AG08396 (cell line): ENCODE data around the gene PDGFA.
"Not testable (repeated sequence)": the region's sequence is repeated elsewhere in the genome, so short reads cannot be mapped to it uniquely, and the experiment has no call there.

Source experiments
- DNase-seq: peaks from one replicate; pipeline ENCODE4 v3.0.0; 2012; ENCODE audit warnings: low spot score, mixed read lengths

PDGFA gene

DNA sequence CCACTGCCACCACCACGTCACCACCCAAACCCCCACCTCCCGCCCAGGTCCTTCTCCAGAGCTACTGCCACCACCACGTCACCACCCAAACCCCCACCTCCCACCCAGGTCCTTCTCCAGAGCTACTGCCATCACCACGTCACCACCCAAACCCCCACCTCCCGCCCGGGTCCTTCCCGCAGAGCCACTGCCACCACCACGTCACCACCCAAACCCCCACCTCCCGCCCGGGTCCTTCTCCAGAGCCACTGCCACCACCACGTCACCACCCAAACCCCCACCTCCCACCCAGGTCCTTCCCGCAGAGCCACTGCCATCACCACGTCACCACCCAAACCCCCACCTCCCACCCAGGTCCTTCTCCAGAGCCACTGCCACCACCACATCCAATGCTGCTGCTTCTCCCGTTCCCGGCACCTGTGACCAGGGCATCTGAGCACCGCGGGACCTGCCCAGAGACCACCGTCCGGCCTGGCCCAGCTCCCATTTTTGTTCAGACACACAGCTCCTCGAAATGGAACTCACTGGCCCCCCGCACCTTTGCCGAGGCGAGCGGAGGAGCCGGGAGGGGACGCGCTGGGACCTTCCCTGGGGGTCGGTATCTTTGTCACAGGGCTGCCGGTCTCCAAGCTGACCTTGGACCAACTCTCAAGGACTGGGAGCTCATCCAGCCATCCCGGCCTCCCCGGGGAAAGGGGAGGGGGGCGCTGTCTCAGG, 32.7 kb upstream of the PDGFA start:
- not testable (repeated sequence) for DNase-seq

DNA sequence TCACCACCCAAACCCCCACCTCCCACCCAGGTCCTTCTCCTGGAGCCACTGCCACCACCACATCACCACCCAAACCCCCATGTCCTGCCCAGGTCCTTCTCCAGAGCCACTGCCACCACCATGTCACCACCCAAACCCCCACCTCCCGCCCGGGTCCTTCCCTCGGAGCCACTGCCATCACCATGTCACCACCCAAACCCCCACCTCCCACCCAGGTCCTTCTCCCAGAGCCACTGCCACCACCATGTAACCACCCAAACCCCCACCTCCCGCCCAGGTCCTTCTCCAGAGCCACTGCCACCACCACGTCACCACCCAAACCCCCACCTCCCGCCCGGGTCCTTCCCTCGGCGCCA, 31.9 kb upstream of the PDGFA start:
- DNase-seq: not testable (repeated sequence)

DNA sequence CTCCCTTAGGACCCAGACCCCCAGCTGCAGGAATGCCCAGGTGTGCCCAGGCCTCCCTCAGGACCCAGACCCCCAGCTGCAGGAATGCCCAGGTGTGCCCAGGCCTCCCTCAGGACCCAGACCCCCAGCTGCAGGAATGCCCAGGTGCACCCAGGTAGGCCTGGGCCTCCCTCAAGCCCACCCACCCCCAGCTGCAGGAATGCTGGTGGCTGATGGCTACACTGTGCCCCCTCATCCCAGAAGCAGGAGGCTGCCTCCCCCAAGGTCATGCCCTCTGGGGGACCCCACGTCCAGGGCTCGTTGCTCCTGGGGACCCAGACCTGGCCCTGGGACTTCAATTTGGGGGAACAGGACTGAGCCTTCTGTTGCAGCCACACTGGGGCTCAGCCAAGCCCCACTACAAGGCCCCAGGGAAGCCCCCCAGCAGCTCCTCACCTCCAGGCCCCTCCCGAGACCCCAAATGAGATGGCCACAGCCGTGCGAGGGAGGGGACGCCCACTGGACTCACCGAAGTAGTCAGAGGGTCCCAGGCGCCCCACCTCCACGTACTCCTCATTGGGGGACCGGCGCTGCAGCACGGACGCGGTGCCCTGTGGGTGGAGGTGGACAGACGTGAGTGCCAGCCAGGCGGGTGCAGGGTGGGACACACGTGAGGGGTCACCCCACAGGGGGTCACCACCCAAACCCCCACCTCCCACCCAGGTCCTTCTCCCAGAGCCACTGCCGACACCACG, 31.4 kb upstream of the PDGFA start:
- no peak for DNase-seq

DNA sequence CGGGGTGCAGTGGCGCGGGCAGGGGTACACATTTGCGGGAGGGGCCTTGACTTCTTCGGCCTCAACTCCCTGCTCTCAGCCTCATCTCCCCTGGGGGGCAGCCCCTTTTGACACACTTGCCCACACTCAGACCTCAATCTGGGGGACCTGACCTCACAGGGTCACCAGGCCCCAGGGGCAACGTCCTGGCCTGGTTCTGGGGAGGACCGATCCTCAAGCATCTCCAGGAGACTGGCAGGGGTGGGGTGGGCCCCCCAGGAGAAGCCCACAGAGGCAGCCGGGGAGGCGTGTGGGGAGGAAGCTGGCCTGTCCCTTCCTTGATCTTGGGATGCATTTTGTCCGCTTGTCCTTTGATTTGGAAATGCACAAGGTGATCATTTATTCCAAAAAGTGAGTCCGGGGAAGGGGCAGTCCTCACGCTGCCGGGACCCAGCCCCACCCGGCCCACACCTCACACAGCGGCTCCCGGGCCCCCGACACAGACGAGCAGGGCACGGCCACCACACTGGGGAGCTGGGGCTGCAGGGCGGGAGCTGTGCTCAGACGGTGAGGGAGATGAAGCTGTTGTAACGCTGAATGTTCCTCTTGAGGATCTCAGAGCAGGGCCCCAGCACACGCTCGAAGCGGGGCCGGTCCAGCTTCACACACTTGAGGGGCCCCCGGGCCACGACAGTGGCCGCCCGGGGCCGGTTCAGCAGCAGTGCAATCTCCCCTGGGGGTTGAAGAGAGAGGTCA, 30.4 kb upstream of the PDGFA start:
- no peak for DNase-seq

DNA sequence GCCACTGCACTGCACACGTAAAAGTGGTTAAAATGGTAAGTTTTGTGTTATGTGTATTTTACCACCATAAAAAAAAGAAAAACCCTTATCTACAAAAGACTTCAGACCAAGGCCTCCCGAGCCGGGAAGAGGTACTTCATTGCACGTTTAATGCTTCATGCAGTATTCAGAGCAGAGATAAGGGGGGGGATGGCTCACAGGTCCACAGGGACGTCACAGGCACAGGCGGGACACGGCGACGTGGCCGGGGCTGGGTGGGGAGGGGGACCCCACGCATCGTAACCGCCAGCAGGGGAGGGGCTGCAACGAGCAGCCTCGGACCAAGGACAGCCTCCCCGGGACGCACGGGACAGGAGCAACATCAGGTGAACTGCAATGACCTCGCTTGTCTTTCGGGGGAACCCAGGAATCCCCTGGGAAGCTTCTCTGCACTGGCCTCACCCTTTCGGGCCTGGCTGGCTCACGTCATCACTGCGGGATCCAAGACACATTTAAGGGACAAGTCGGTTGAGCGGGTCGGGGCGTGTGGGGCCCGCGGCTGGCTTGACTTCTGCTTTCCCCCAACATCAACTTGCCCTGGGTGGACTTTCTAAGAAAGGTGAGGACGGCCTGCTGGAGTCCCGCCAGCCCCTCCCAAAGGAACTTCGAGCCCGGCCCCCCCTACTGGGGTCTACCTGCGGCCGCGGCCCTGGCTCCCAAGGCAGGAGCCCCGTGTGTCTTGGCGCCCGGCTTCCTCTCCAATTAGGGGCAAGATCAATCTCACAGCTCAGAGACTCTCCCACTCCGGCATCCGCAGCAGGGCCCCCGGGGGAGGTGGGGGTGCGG, 29.6 kb upstream of the PDGFA start:
- DNase-seq: no peak

DNA sequence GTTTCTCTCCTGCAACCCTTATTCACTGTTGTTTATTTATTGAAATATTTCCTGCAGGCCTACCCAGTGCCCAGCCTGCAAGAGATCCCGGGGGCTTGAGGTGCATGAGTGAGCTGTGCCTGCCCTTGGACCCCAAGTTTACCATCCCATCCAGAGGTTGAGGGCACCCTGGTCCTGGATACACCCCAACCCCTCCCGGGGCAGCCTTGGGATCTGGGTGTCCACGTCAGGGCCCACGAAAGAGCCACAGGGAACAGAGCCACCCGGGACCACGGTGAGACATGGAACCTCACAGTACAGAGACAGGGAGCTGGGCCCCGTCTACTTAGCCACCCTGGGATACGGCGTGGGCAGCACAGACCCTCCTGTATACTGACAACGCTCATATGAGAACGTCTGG, 28.8 kb upstream of the PDGFA start:
- no peak for DNase-seq

DNA sequence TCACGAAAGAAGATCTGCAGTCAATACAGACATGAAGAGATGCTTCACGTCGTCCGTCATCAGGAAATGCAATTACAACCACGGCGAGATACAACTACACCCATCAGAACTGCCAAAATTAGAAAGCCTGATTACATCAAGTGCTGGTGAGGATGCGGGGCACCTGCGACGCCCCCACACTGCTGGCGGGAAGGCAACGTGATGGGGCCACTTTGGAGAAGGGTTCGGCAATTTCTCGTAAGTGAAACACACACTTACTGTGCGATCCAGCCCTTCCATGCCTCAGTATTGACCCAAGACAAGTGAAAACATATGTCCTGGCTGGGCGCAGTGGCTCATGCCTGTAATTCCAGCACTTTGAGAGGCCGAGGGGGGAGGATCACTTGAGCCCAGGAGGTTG, 25.8 kb upstream of the PDGFA start:
- no peak for DNase-seq

DNA sequence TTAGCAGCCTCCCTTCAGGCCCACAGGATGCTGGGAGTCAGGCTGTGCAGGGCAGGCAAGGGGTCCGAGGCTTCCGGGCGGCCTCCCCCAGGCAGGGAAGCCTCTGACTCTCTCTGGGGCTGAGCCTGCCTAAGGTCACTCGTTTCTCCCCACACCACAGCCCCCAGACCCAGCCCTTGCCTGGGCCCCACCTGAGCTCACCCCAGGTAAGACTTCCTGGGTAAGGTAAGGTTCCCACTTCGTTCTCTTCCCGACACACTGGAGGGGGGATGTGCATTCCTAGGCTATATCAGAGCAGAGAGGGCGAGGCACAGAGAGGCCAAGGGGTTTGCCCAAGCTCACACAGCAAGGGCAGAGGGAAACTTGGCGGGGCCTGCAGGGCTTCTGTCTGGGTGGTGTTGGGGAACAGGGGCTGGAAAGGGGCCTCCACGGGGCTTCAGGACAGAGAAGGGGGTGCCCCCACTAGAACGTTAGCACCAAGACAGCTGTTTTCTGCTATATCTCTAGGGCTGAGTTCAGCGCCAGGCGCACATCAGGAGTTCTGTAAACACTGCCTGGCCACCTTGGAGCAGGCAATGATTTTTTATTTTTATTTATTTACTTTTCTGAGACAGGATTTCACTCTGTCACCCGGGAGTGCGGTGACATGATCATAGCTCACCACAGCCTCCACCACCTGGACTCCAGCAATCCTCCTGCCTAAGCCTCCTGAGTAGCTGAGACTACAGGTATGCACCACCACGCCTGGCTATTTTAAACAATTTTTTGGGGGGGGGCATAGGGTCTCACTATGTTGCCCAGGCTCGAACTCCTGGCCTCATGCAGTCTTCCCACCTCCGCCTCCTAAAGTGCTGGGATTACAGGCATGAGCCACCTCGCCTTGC, 24.9 kb upstream of the PDGFA start:
- no peak for DNase-seq

DNA sequence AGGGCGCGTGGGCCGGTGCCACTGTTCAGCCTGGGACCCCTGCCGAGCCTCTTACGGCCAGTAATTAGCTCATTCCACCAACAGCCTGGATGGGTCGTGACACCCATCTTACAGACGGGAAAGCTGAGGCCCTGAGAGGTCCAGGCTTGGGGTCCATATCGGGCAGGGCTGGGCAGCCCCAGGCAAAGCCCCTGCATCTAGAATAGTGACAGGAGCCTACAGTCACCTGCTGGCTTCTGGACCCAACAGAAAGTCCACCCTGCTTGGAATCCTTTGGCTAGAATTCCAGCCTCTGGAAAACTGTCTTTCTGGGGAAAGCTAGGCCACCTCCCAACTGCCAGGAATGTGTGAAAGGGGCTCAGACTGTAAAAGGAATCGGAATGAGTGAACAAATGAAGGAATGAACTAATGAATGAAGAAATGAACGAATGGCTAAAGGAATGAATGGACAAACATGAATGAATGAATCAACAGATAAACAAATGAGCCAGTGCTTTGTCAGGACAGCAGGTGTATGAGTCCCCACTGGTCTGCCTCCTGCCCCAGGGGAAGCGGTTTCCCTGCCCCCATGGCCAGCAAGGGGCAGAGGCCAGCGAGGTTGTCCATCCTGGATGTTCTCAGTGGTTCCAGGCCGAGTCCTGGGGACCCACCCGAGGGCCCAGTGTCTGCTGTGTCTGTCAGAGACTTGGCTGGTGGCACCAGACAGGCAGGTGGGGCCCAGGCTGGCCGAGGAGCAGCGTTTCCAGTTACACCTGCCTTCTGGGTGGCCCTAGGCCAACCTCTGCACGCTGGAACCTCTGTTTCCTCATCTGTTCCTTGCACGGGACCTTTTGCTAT, 24.1 kb upstream of the PDGFA start:
- no peak for DNase-seq

DNA sequence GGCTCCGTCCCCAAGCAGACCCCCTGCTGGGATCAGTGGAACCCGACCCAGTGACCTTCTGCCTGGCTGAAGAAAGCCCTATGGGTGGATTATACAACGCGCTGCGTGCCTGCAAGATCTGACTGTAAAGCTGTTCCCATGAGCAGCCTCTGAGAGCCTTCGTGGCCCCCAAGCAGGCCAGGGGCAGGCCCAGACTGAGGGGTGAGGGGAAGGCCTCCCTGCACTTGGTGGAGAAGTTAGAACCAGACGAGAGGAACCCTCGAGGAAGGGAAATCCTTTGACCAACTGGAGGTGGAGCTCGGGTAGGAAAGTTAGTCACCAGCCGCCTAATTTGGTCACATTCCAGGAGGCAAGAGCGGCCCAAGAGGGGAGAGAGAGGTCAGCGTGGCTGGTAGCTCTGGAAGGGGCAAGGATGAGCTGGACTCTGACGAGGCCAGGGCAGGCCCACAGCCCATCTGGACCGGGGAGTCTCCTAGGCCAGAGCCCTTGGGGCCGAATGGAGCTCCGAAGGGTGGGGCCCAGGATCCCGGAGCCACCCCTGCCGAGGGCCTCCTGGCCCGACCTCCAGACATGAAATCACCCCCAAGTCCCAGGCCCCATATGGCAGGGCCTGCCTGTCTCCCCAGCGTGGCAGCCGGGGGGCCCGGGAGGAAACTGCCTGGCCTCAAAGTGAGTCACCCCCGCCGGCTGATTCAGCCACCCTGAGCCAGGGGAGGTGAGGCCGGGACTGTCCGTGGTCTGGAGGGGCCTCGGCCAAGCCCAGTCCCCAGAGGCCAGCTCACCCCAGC, 23.3 kb upstream of the PDGFA start:
- peak; percentile 94 for DNase-seq

DNA sequence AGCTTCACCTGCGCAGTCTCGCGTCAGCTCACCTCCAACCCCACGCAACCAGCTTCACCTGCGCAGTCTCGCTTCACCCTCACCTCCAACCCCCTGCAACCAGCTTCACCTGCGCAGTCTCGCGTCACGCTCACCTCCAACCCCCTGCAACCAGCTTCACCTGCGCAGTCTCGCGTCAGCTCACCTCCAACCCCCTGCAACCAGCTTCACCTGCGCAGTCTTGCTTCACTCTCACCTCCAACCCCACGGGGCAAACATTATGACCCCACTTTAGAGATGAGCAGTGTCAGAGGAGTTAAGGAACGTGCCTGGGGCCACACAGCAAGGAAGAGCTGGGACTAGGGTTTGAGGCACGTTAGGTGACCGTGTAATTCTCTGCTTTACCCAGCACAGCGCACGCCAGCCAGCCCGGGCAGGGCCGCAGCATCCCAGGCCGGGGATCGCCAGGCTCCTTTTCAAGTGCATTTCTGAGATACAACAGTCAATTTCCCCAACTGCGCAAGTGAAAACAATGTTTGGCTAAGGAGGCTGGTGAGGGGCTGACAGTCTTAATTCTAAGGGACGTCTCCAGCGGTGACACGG, 22.6 kb upstream of the PDGFA start:
- DNase-seq: no peak

DNA sequence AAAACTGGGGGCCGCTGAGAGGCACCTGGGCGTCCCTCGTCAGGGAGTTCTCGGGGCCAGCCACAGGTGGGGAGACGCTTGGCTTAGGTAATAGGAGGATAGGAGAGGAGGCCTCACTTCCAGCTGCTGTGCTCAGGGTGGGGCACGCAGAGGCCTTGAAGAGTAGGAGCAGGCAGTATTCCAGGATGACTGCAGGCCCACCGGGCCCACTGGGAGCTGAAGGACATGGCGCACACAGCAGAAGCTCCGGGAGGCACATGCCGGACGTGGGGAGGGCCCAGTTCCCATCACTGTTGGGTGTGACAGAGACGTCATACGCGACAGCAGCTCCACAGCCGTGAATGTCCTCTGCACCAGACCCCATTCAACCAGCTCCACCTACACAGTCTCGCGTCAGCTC, 22.0 kb upstream of the PDGFA start:
- no peak for DNase-seq

DNA sequence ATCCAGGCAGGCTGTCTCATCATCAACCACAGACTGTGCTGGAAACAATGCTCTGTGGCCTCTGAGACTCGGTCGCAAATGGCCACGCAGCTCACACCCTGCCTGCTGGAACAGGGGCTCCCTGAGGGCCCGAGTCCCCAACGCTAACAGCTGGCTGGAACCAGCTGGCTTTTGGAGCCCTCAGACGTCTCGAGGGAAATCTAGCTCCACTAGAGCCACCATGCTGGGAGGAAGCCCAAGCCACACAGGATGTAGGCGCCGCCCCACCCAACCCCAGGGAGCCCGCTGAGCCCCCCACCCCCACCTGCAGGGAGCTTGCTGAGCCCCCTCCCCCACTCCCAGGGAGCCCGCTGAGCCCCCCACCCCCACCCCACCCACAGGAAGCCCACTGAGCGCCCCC, 21.4 kb upstream of the PDGFA start:
- DNase-seq: no peak

DNA sequence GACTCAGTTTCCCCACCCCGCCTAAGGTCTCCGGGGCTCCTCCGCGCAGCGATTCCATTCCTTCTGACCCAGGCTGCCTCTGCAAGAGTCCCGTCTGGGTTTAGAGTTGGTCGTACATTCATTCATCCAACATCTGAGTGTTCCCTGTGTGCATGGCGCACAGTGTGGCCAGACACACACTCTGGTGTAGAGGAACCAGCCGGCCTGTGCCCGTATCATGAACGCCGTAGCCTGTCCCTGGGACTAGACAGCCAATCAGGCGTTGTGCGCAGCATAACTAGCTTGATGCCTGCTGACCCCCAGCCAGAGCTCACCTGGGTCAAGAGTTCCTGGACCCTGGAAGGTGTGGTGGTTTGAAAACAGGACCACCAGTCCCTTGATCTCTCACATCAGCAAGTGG, 20.9 kb upstream of the PDGFA start:
- DNase-seq: no peak

DNA sequence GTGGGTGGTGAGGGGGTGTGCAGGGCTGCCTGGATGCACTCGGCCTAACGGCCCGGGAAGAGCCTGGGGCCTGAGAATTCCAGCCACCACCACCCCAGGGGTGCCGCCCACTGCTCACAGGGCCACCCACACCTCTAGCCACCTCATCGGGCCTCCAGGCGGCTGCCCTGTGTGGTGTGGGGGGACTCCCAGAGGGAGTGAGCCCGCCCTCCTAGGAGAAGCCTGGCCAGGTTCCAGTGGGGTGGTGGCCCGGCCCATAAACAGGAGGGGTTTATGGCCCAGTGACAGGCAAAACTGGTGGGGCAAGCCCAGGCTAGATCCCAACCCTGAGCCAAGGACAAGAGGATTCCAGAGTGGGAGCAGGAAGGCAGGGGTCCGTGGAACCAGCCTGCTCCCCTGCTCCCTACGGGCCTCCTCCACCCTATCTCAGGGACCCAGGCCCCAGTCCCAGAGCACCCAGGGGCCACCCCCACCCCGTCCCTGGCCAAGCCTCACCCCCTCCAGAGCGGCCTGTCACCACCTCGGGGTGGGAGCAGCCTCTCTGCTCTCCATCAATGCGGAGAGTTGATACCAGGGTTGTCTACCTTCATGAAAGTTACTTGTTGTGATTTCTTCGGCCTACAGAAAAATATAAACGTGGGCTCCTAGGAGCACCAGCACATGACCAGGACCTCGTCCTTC, 20.2 kb upstream of the PDGFA start:
- peak; percentile 48 for DNase-seq

DNA sequence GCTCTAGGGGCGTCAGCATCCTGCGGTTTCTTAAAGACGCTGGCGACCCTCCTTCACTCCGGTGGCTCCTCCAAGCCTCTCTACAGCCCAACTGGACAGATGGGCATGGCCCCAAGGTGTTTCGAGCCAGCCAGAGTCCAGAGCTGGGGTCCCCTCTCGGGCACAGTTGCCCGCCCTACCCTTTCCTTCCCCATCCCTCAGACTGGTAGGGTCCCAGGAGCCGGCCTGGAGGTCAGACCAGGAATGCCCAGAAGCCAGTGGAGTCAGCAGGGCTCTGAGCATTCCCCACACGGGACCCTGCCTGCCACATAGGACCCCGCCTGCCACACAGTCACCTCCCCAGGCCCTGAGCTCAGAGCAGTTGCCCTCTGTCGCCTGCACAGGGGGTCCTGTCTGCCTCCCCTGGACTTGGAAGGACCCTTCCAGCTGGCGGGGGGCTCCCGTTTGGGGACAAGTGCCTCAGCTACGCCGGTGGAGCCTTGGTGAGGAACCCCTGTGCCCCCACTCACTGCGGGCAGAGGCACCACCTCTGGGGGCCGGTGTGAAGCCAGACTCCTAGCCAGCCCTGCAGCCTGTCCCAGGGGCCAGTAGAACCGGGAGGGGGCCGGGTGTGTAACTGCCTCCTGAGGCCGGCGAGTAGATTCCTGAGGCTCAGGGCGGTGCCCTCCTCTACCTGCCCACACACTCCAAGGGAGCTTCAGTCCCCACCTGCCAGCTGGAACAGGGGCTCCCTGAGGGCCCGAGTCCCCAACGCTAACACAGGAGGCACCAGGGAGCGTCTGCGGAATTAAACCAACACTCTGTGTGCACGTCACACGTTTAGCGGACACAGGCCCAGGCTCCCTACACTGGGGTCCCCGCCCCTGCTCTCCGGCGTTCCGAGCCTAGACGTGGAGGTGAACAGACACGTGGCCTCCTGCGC, 19.4 kb upstream of the PDGFA start:
- no peak for DNase-seq

DNA sequence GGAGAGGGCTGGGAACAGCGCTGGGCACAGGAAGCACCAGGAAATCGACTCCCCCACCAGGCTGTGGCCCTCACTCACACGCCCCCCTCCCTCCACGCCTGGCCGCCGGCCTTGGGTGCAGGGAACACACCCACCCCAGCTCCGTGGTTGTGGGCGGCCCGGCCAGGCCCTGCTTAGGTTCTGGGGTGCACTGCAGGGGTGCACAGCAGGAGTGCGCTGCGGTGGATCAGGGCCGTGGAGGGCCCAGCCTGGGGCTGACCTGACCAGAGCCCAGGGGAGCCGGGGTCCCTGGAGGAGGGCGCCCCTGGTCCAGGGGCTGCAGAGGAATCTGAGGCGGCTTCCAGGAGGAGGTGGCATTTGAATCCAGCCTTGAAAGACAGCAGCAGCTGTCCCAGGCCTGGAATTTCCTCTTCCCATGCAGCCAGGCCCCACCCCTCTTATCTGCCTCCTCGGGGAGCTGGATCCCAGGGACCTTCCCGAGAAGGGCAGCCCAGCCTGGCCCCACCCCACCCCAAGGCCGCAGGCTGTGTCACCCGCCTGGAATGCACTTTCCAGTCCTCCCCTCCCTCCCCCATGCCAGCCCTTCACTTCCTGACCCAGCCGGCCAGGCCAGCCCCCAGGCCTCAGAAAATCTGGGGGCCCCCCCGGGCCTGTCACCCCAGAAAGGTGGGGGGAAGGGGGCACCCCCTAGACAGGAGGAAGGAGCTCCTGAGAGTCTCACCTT, 18.4 kb upstream of the PDGFA start:
- DNase-seq: peak; percentile 98
